Mesendoderm (in vitro differentiated cells): ENCODE results near the gene IL27RA.
"Not testable (repeated sequence)": the region's sequence is repeated elsewhere in the genome, so short reads cannot be mapped to it uniquely, and the experiment has no call there.

Experiments used
- DNase-seq: peaks from one replicate; pipeline ENCODE4 v3.0.0; 2013
- H2AK5ac ChIP-seq: 2 replicates; pipeline ENCODE4 v1.6.1; 2013; ENCODE audit warnings: low read length, inconsistent platforms
- H2BK120ac ChIP-seq: 2 replicates; pipeline ENCODE4 v1.6.1; 2013; ENCODE audit warnings: low read depth, mild to moderate bottlenecking, low read length, moderate library complexity, mixed read lengths
- H2BK15ac ChIP-seq: replicated peaks from 2 replicates; pipeline ENCODE4 v1.6.1; 2013; ENCODE audit warnings: low read depth, mild to moderate bottlenecking, moderate library complexity
- H2BK5ac ChIP-seq: 2 replicates; pipeline ENCODE4 v1.6.1; 2013; ENCODE audit warnings: low read length, inconsistent platforms
- H3K18ac ChIP-seq: 2 replicates; pipeline ENCODE4 v1.6.1; 2013; ENCODE audit warnings: mild to moderate bottlenecking, low read length, mixed read lengths
- H3K23ac ChIP-seq: one replicate; pipeline ENCODE4 v1.6.1; 2013; ENCODE audit warnings: low read length
- H3K27ac ChIP-seq: 2 replicates; pipeline ENCODE4 v1.5.1; 2013; ENCODE audit warnings: low read depth, mild to moderate bottlenecking, inconsistent platforms, low read length, moderate library complexity
- H3K27me3 ChIP-seq: 2 replicates; pipeline ENCODE4 v1.6.1; 2013; ENCODE audit warnings: low read length, control low read depth, mild to moderate bottlenecking, inconsistent platforms; ENCODE audit not compliant: insufficient read depth, poor library complexity
- H3K36me3 ChIP-seq: 2 replicates; pipeline ENCODE4 v1.6.1; 2013; ENCODE audit warnings: low read length, inconsistent platforms; ENCODE audit not compliant: control insufficient read depth, insufficient read depth
- H3K4ac ChIP-seq: one replicate; pipeline ENCODE4 v1.6.1; 2013; ENCODE audit warnings: low read depth, mild to moderate bottlenecking, low read length, moderate library complexity
- H3K4me1 ChIP-seq: 2 replicates; pipeline ENCODE4 v1.6.1; 2013; ENCODE audit warnings: low read depth, low read length, inconsistent platforms; ENCODE audit not compliant: control insufficient read depth
- H3K4me2 ChIP-seq: 2 replicates; pipeline ENCODE4 v1.6.1; 2013; ENCODE audit warnings: low read length
- H3K4me3 ChIP-seq: 2 replicates; pipeline ENCODE4 v1.5.1; 2013; ENCODE audit warnings: mild to moderate bottlenecking, low read length
- H3K56ac ChIP-seq: one replicate; pipeline ENCODE4 v1.6.1; 2013; ENCODE audit warnings: low read length
- H3K79me1 ChIP-seq: 2 replicates; pipeline ENCODE4 v1.6.1; 2013; ENCODE audit warnings: low read length, inconsistent platforms
- H3K79me2 ChIP-seq: 2 replicates; pipeline ENCODE4 v1.6.1; 2013; ENCODE audit warnings: mild to moderate bottlenecking, low read length; ENCODE audit not compliant: control insufficient read depth, insufficient read depth
- H3K9ac ChIP-seq: 2 replicates; pipeline ENCODE4 v1.6.1; 2013; ENCODE audit warnings: low read length, inconsistent platforms
- H4K5ac ChIP-seq: one replicate; pipeline ENCODE4 v1.6.1; 2013; ENCODE audit warnings: low read length
- H4K8ac ChIP-seq: one replicate; pipeline ENCODE4 v1.6.1; 2013; ENCODE audit warnings: low read depth, mild to moderate bottlenecking, control low read depth, low read length, moderate library complexity
- WGBS: extraction: QIAGEN DNeasy Blood & Tissue Kit; methylation state at CpG from one replicate; pipeline ENCODE4 v1.1.7; 2013; ENCODE audit warnings: low lambda C conversion rate, missing lambda C conversion rate; ENCODE audit not compliant: insufficient coverage; ENCODE audit errors: extremely low coverage; 5-methylcytosine and 5-hydroxymethylcytosine counted together

IL27RA gene

DNA sequence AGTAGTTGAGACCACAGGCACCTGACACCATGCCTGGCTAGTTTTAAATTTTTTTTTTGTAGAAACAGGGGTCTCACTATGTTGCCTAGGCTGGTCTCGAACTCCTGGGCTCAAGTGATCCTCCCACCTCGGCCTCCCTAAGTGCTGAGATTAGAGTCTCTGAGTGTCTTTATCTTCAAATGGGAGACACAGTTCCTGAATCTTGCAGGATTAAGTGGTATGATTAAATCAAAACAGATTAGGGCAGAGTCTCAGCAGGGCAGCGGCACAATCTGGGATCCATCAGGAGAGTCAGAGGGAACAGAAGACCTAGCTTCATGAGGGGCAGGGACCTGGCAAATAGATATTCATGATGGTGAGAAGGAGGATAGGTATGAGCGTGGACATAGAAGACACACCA, 2.7 kb upstream of the IL27RA start:
- Histone ChIP-seq H3K27ac (no peak overlapping the region), H3K56ac (no peak overlapping the region), H3K4me3 (no peak overlapping the region), H3K23ac (no peak overlapping the region), H4K5ac (no peak overlapping the region), H2BK5ac (no peak overlapping the region), H2AK5ac (no peak overlapping the region), H3K27me3 (no peaks in the 10 kb centered on the region), H4K8ac (no peak overlapping the region), H3K4me1 (no peaks in the 10 kb centered on the region), H3K4ac (no peak overlapping the region), H3K18ac (no peak overlapping the region), H3K9ac (no peak overlapping the region), H3K36me3 (no peaks in the 10 kb centered on the region), H2BK120ac (no peak overlapping the region), H3K4me2 (no peak overlapping the region), H2BK15ac (no peak overlapping the region), H3K79me1 (no peaks in the 10 kb centered on the region), H3K79me2 (no peaks in the 10 kb centered on the region)
- no CpG with 5 or more reads among the region's 4 CpGs for WGBS
- no peak for DNase-seq

DNA sequence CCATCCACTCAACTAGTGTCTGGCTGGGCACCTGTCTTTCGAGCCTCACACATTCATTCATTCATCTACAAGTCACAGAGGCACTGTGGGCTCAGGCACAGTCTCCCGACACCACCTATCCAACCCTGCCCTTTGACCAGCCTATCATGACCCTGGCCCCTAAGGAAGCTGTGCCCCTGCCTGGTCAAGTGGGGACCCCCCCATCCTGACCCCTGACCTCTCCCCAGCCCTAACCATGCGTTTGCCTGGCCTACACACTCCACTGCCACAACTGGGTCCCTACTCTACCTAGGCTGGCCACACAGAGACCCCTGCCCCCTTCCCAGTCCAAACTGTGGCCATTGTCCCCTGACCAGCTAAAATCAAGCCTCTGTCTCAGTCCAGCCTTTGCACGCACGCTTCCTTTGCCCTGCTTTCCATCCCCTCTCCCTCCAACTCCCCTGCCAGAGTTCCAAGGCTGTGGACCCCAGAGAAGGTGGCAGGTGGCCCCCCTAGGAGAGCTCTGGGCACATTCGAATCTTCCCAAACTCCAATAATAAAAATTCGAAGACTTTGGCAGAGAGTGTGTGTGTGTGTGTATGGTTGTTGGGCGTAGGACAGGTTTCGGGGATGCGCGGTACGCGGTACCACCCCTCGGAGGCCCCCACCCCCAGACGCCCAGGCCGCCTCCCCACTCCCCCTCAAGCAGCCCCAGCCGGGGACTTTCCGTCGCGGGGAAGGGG, 404 bp upstream of the IL27RA start:
- no peak overlapping the region for H4K5ac ChIP-seq
- no peak overlapping the region for H2BK120ac ChIP-seq
- H2BK15ac ChIP-seq = no peak overlapping the region
- no peak overlapping the region for H3K27ac ChIP-seq
- H3K56ac ChIP-seq = peak overlapping the region; percentile 95
- H2AK5ac ChIP-seq = no peak overlapping the region
- H3K23ac ChIP-seq = no peak overlapping the region
- H3K9ac ChIP-seq = peak overlapping the region; percentile 71
- H3K79me1 ChIP-seq = no peaks in the 10 kb centered on the region
- H3K36me3 ChIP-seq = no peaks in the 10 kb centered on the region
- no peak overlapping the region for H4K8ac ChIP-seq
- H3K18ac ChIP-seq = no peak overlapping the region
- no CpG with 5 or more reads among the region's 20 CpGs for WGBS
- no peaks in the 10 kb centered on the region for H3K27me3 ChIP-seq
- H3K4me3 ChIP-seq = no peak overlapping the region
- no peak overlapping the region for H2BK5ac ChIP-seq
- no peak for DNase-seq
- no peaks in the 10 kb centered on the region for H3K79me2 ChIP-seq
- no peaks in the 10 kb centered on the region for H3K4me1 ChIP-seq
- H3K4me2 ChIP-seq = peak overlapping the region; percentile 59
- H3K4ac ChIP-seq = no peak overlapping the region

GRCh38 chr19:14033946-14034345, 2.4 kb downstream of the IL27RA start:
- H2AK5ac ChIP-seq = no peak overlapping the region
- no peak overlapping the region for H3K18ac ChIP-seq
- WGBS = no CpG with 5 or more reads among the region's 2 CpGs

GRCh38 chr19:14035159-14035558, 3.6 kb downstream of the IL27RA start:
- H3K79me2 ChIP-seq, DNase-seq, H2BK5ac ChIP-seq, H3K9ac ChIP-seq, H4K8ac ChIP-seq, H3K4me2 ChIP-seq, H2BK120ac ChIP-seq, H3K4me3 ChIP-seq, H3K79me1 ChIP-seq, H4K5ac ChIP-seq, H3K27me3 ChIP-seq, H3K36me3 ChIP-seq, H3K27ac ChIP-seq, H2AK5ac ChIP-seq, H3K4me1 ChIP-seq, H2BK15ac ChIP-seq, H3K23ac ChIP-seq, H3K56ac ChIP-seq, H3K4ac ChIP-seq, H3K18ac ChIP-seq: not testable (repeated sequence)
- no CpG with 5 or more reads among the region's 12 CpGs for WGBS

More at GRCh38 chr19:14033946-14034345, 2.4 kb downstream of the IL27RA start:
- Histone ChIP-seq H3K79me1 (no peaks in the 10 kb centered on the region), H2BK15ac (no peak overlapping the region), H3K9ac (no peak overlapping the region), H3K27ac (no peak overlapping the region), H2BK5ac (no peak overlapping the region), H2BK120ac (no peak overlapping the region), H4K5ac (no peak overlapping the region), H3K23ac (no peak overlapping the region), H3K56ac (no peak overlapping the region), H3K27me3 (no peaks in the 10 kb centered on the region), H3K4ac (no peak overlapping the region), H3K4me3 (no peak overlapping the region), H4K8ac (no peak overlapping the region), H3K4me2 (no peak overlapping the region), H3K36me3 (no peaks in the 10 kb centered on the region), H3K79me2 (no peaks in the 10 kb centered on the region), H3K4me1 (no peaks in the 10 kb centered on the region)
- DNase-seq = no peak

DNA sequence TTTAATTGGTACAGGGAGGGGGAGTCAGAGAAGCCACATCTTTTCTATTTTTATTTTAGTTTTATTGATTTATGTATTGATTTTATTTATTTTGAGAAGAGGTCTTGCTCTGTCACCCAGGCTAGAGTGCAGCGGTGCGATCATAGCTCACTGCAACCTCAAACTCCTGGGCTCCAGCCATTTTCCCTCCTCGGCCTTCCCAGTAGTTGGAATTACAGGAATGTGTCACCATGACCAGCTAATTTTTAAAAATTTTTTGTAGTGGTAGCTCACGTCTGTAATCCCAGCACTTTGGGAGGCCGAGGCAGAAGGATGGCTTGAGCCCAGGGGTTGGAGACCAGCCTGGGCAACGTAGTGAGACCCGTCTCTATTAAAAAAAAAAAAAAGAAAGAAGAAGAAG, 4.1 kb downstream of the IL27RA start:
- DNase-seq = peak; percentile 61
- Histone ChIP-seq H2BK5ac (no peak overlapping the region), H3K79me1 (no peaks in the 10 kb centered on the region), H3K9ac (no peak overlapping the region), H2BK15ac (no peak overlapping the region), H2BK120ac (no peak overlapping the region), H3K4me3 (no peak overlapping the region), H4K8ac (no peak overlapping the region), H3K27ac (no peak overlapping the region), H2AK5ac (no peak overlapping the region), H3K36me3 (no peaks in the 10 kb centered on the region), H3K56ac (no peak overlapping the region), H3K4ac (no peak overlapping the region), H3K79me2 (no peaks in the 10 kb centered on the region), H3K27me3 (no peaks in the 10 kb centered on the region), H3K4me1 (no peaks in the 10 kb centered on the region), H4K5ac (no peak overlapping the region), H3K23ac (no peak overlapping the region), H3K4me2 (no peak overlapping the region), H3K18ac (no peak overlapping the region)
- WGBS = no CpG with 5 or more reads among the region's 7 CpGs

GRCh38 chr19:14039181-14039580, 7.6 kb downstream of the IL27RA start:
- no peak overlapping the region for H4K5ac ChIP-seq
- H3K4me1 ChIP-seq = no peaks in the 10 kb centered on the region
- no peak overlapping the region for H2AK5ac ChIP-seq
- H3K4me3 ChIP-seq = no peak overlapping the region
- H3K27ac ChIP-seq = no peak overlapping the region
- no peaks in the 10 kb centered on the region for H3K79me2 ChIP-seq
- H2BK120ac ChIP-seq = no peak overlapping the region
- no peak for DNase-seq
- no peak overlapping the region for H2BK5ac ChIP-seq
- no peak overlapping the region for H3K9ac ChIP-seq
- H4K8ac ChIP-seq = no peak overlapping the region
- no CpG with 5 or more reads among the region's 7 CpGs for WGBS
- H3K56ac ChIP-seq = no peak overlapping the region
- no peak overlapping the region for H3K4ac ChIP-seq
- no peak overlapping the region for H2BK15ac ChIP-seq
- no peaks in the 10 kb centered on the region for H3K27me3 ChIP-seq
- no peak overlapping the region for H3K4me2 ChIP-seq
- no peaks in the 10 kb centered on the region for H3K79me1 ChIP-seq
- no peaks in the 10 kb centered on the region for H3K36me3 ChIP-seq
- no peak overlapping the region for H3K23ac ChIP-seq
- no peak overlapping the region for H3K18ac ChIP-seq
